HCT116 (cell line): ENCODE measurements around the gene TNFRSF19. TPM values are rescaled to one million over a fixed set of nuclear protein-coding genes. Genes with fewer than 3 reads are reported as not detected.

Experiments
- ATAC-seq: fragments of 200-7000 bp; cut with Tn5 transposase; 2 replicates; pipeline ENCODE4 v1.9.1; 2020; ENCODE audit warnings: mild to moderate bottlenecking, moderate library complexity
- BruUV-seq: library from RNA; stranded (reverse); fragments of 400-500 nt; replicated peaks from 2 replicates; lab custom pipeline; 2021; lab: Mats Ljungman, UMichigan
- CTCF ChIA-PET: fragments of 300-600 bp; sonication (Branson Sonifier 250); formaldehyde crosslinking; loops from one replicate; lab custom pipeline; 2021; ENCODE audit warnings: antibody characterized with exemption; lab: Charles Lee
- POLR2A ChIA-PET: fragments of 300-600, 350-600 bp; sonication (Branson Sonifier 250); formaldehyde crosslinking; loops from one replicate; lab custom pipeline; 2021; ENCODE audit warnings: antibody characterized with exemption; lab: Charles Lee
- RAD21 ChIA-PET, 2 experiments: fragments of 300-600 bp; sonication (Branson Sonifier 250); formaldehyde crosslinking; loops; one replicate each; lab custom pipeline; 2023; ENCODE audit warnings: low total read pairs in 2 of 2; ENCODE audit not compliant: uncharacterized antibody in 2 of 2, unreplicated experiment in 2 of 2, low non-redundant PET in 1 of 2; lab: Charles Lee
- DNase-seq: peaks from one replicate; pipeline ENCODE4 v3.0.0-alpha.2; 2010; ENCODE audit warnings: low read depth, low spot score
- H2AFZ ChIP-seq: fragments of 200-600 bp; shearing (Covaris generic), sonication (generic); 2 replicates; pipeline ENCODE4 v1.6.1; 2017; ENCODE audit warnings: low read depth, mixed run types, mixed read lengths, antibody characterized with exemption, low read length; ENCODE audit not compliant: poor library complexity, severe bottlenecking
- H3K27ac ChIP-seq: 2 replicates; pipeline ENCODE4 v1.5.1; 2012; ENCODE audit warnings: low read depth, low read length
- H3K27me3 ChIP-seq: fragments of 200-600 bp; sonication (generic); 2 replicates; pipeline ENCODE4 v1.6.1; 2016; ENCODE audit warnings: mixed run types, low read length, mixed read lengths; ENCODE audit not compliant: insufficient read depth
- H3K36me3 ChIP-seq, 2 experiments: fragments of 200-500 bp in 1 of 2; fragments of 200-600 bp in 1 of 2; sonication (Bioruptor generic) in 1 of 2; sonication (generic) in 1 of 2; 2 replicates each; pipeline versions ENCODE4 v1.5.1 to v1.6.1; 2014 to 2016; ENCODE audit warnings: low read length in 2 of 2, inconsistent platforms in 1 of 2, mixed read lengths in 1 of 2, mixed run types in 1 of 2; ENCODE audit not compliant: insufficient read depth in 2 of 2, control insufficient read depth in 1 of 2
- H3K4me1 ChIP-seq, 2 experiments: fragments of 200-600 bp in 1 of 2; sonication (generic) in 1 of 2; 2 replicates each; pipeline versions ENCODE4 v1.5.1 to v1.6.1; 2012 to 2017; ENCODE audit warnings: low read length in 2 of 2, inconsistent platforms in 1 of 2, mild to moderate bottlenecking in 1 of 2, mixed read lengths in 1 of 2, mixed run types in 1 of 2, moderate library complexity in 1 of 2; ENCODE audit not compliant: insufficient read depth in 2 of 2, control insufficient read depth in 1 of 2
- H3K4me2 ChIP-seq: fragments of 200-600 bp; sonication (generic); 2 replicates; pipeline ENCODE4 v1.6.1; 2017; ENCODE audit warnings: mixed run types, low read length, mixed read lengths
- H3K4me3 ChIP-seq, 2 experiments: fragments of 200-600 bp in 1 of 2; sonication (generic) in 1 of 2; replicated peaks in 1 of 2; 2 replicates each; pipeline ENCODE4 v1.5.1; 2011 to 2016; ENCODE audit warnings: low read length in 2 of 2, control low read depth in 1 of 2, low read depth in 1 of 2, mild to moderate bottlenecking in 1 of 2, mixed read lengths in 1 of 2, mixed run types in 1 of 2
- H3K79me2 ChIP-seq: fragments of 200-600 bp; sonication (generic); 2 replicates; pipeline ENCODE4 v1.6.1; 2017; ENCODE audit warnings: mild to moderate bottlenecking, mixed run types, low read length, moderate library complexity, mixed read lengths; ENCODE audit not compliant: insufficient read depth
- H3K9ac ChIP-seq: fragments of 200-600 bp; sonication (generic); 2 replicates; pipeline ENCODE4 v1.6.1; 2016; ENCODE audit warnings: low read length, mixed read lengths
- H3K9me2 ChIP-seq: fragments of 200-600 bp; sonication (generic), shearing (Covaris generic); 2 replicates; pipeline ENCODE4 v1.6.1; 2017; ENCODE audit warnings: mixed run types, mild to moderate bottlenecking, moderate library complexity; ENCODE audit not compliant: insufficient read depth
- H3K9me3 ChIP-seq, 2 experiments: fragments of 200-500 bp in 1 of 2; fragments of 200-600 bp in 1 of 2; sonication (Bioruptor generic) in 1 of 2; sonication (generic) in 1 of 2; 2 replicates each; pipeline ENCODE4 v1.6.1; 2014 to 2017; ENCODE audit warnings: low read length in 2 of 2, mixed read lengths in 2 of 2, inconsistent platforms in 1 of 2, low read depth in 1 of 2, mild to moderate bottlenecking in 1 of 2, mixed run types in 1 of 2, moderate library complexity in 1 of 2; ENCODE audit not compliant: control insufficient read depth in 1 of 2, insufficient read depth in 1 of 2
- H4K20me1 ChIP-seq: fragments of 200-600 bp; sonication (generic), shearing (Covaris generic); 2 replicates; pipeline ENCODE4 v1.6.1; 2017; ENCODE audit warnings: mixed run types, mild to moderate bottlenecking, moderate library complexity; ENCODE audit not compliant: insufficient read depth
- ATF3 ChIP-seq: IDR thresholded peaks from 2 replicates; pipeline ENCODE4 v1.6.1; 2012
- EGR1 ChIP-seq: IDR thresholded peaks from 2 replicates; pipeline ENCODE4 v1.6.1; 2012; ENCODE audit warnings: low read depth
- ELF1 ChIP-seq: IDR thresholded peaks from 2 replicates; pipeline ENCODE4 v1.6.1; 2012; ENCODE audit warnings: low read depth, borderline replicate concordance
- EZH2 ChIP-seq: fragments of 200-600 bp; sonication (generic); IDR thresholded peaks from 2 replicates; pipeline ENCODE4 v1.6.1; 2017; ENCODE audit warnings: antibody characterized with exemption, mixed run types
- EZH2phosphoT487 ChIP-seq: fragments of 200-600 bp; IDR thresholded peaks from 2 replicates; pipeline ENCODE4 v1.6.1; 2018; ENCODE audit warnings: antibody characterized with exemption, borderline replicate concordance
- JUND ChIP-seq: IDR thresholded peaks from 2 replicates; pipeline ENCODE4 v1.6.1; 2012
- POLR2A ChIP-seq: IDR thresholded peaks from 2 replicates; pipeline ENCODE4 v1.7.0; 2011; ENCODE audit warnings: borderline replicate concordance; ENCODE audit not compliant: insufficient read depth, insufficient read length; ENCODE audit errors: extremely low read depth
- POLR2AphosphoS5 ChIP-seq: IDR thresholded peaks from 2 replicates; pipeline ENCODE4 v1.6.1; 2011; ENCODE audit warnings: mild to moderate bottlenecking, low read depth, low read length, moderate library complexity
- SP1 ChIP-seq: IDR thresholded peaks from 2 replicates; pipeline ENCODE4 v1.6.1; 2012; ENCODE audit warnings: low read depth
- ZFX ChIP-seq: fragments of 450-650 bp; IDR thresholded peaks from 2 replicates; pipeline ENCODE4 v1.6.1; 2017
- ZNF274 ChIP-seq: fragments of 200-500 bp; sonication (Bioruptor generic); IDR thresholded peaks from 2 replicates; pipeline ENCODE4 v1.6.1; 2014; ENCODE audit warnings: mild to moderate bottlenecking, low read depth, low read length, inconsistent platforms
- intact Hi-C: fragments of 100-400 bp; cut with micrococcal nuclease; formaldehyde crosslinking; loops from 2 replicates; pipeline ENCODE4 v1.10.0; 2022
- total RNA-seq: library from RNA; stranded (reverse); gene quantifications from one replicate; pipeline ENCODE4 v1.2.1, GENCODE V29; 2021; ENCODE audit not compliant: unreplicated experiment
- TF ChIP-seq, protein P1 (sequence below), 3 experiments: fragments of 200-600 bp in 1 of 3; sonication (generic) in 1 of 3; IDR thresholded peaks in 2 of 3; conservative IDR thresholded peaks in 1 of 3; 2 replicates each; pipeline ENCODE4 v1.5.1; 2012 to 2017; ENCODE audit warnings: low read depth in 2 of 3, low read length in 2 of 3, antibody characterized with exemption in 1 of 3, borderline replicate concordance in 1 of 3, control low read depth in 1 of 3, mild to moderate bottlenecking in 1 of 3, mixed read lengths in 1 of 3, mixed run types in 1 of 3, moderate library complexity in 1 of 3; ENCODE audit not compliant: insufficient read depth in 1 of 3
- TF ChIP-seq, protein P2 (sequence below): IDR thresholded peaks from 2 replicates; pipeline ENCODE4 v1.6.1; 2012; ENCODE audit warnings: low read depth
- TF ChIP-seq, protein P3 (sequence below): IDR thresholded peaks from 2 replicates; pipeline ENCODE4 v1.6.1; 2011; ENCODE audit warnings: mild to moderate bottlenecking, low read length, moderate library complexity; ENCODE audit not compliant: insufficient replicate concordance; ENCODE audit errors: extremely low read depth

The TNFRSF19 gene
- total RNA-seq, 1 experiment from 2014 or later, result 1.1 TPM

GRCh38 chr13:23563085-23563845 lies 6.9 kb upstream of the TNFRSF19 start:
- CTCF ChIA-PET, result interaction anchor here (1.7 kb wide), 1 partner anchor 15 kb away, joined by 3 read pairs; no protein-coding TSS in a partner anchor
- H4K20me1 ChIP-seq, result no peaks in the 10 kb centered on the region
- no peak overlapping the region for H3K27ac ChIP-seq
- no peaks in the 10 kb centered on the region for H3K9me2 ChIP-seq
- H3K9me3 ChIP-seq, result no peaks in the 10 kb centered on the region
- no peaks in the 10 kb centered on the region for H3K36me3 ChIP-seq
- POLR2A ChIA-PET, result no interaction called here
- H3K4me1 ChIP-seq, result peaks cover 0 to 11% of the 10 kb centered on the region in 2 experiments; a peak in 3 of 4 replicates
- BruUV-seq, result no TSS peak
- H2AFZ ChIP-seq, result no peak overlapping the region
- H3K4me3 ChIP-seq, result no peak overlapping the region
- DNase-seq, result no peak
- no peak for TF ChIP-seq JUND
- TF ChIP-seq EZH2phosphoT487, result no peak
- TF ChIP-seq POLR2AphosphoS5, result no peak
- no peak for TF ChIP-seq ZFX
- TF ChIP-seq, protein P1, sequence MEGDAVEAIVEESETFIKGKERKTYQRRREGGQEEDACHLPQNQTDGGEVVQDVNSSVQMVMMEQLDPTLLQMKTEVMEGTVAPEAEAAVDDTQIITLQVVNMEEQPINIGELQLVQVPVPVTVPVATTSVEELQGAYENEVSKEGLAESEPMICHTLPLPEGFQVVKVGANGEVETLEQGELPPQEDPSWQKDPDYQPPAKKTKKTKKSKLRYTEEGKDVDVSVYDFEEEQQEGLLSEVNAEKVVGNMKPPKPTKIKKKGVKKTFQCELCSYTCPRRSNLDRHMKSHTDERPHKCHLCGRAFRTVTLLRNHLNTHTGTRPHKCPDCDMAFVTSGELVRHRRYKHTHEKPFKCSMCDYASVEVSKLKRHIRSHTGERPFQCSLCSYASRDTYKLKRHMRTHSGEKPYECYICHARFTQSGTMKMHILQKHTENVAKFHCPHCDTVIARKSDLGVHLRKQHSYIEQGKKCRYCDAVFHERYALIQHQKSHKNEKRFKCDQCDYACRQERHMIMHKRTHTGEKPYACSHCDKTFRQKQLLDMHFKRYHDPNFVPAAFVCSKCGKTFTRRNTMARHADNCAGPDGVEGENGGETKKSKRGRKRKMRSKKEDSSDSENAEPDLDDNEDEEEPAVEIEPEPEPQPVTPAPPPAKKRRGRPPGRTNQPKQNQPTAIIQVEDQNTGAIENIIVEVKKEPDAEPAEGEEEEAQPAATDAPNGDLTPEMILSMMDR (IDR thresholded peaks at IDR 0.05 in 2 of 3, conservative IDR thresholded peaks at IDR 0.05 in 1 of 3; ENCODE audit: borderline replicate concordance in 1 of 3, insufficient read depth in 1 of 3, low read depth in 2 of 3, low read length in 2 of 3), result no peak
- TF ChIP-seq SP1, result no peak
- TF ChIP-seq EGR1, result no peak
- TF ChIP-seq POLR2A, result no peak
- TF ChIP-seq, protein P2, sequence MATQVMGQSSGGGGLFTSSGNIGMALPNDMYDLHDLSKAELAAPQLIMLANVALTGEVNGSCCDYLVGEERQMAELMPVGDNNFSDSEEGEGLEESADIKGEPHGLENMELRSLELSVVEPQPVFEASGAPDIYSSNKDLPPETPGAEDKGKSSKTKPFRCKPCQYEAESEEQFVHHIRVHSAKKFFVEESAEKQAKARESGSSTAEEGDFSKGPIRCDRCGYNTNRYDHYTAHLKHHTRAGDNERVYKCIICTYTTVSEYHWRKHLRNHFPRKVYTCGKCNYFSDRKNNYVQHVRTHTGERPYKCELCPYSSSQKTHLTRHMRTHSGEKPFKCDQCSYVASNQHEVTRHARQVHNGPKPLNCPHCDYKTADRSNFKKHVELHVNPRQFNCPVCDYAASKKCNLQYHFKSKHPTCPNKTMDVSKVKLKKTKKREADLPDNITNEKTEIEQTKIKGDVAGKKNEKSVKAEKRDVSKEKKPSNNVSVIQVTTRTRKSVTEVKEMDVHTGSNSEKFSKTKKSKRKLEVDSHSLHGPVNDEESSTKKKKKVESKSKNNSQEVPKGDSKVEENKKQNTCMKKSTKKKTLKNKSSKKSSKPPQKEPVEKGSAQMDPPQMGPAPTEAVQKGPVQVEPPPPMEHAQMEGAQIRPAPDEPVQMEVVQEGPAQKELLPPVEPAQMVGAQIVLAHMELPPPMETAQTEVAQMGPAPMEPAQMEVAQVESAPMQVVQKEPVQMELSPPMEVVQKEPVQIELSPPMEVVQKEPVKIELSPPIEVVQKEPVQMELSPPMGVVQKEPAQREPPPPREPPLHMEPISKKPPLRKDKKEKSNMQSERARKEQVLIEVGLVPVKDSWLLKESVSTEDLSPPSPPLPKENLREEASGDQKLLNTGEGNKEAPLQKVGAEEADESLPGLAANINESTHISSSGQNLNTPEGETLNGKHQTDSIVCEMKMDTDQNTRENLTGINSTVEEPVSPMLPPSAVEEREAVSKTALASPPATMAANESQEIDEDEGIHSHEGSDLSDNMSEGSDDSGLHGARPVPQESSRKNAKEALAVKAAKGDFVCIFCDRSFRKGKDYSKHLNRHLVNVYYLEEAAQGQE, result no peak
- TF ChIP-seq ATF3, result no peak
- no peak for TF ChIP-seq ELF1
- TF ChIP-seq ZNF274, result no peak
- TF ChIP-seq EZH2, result no peak
- TF ChIP-seq, protein P3, sequence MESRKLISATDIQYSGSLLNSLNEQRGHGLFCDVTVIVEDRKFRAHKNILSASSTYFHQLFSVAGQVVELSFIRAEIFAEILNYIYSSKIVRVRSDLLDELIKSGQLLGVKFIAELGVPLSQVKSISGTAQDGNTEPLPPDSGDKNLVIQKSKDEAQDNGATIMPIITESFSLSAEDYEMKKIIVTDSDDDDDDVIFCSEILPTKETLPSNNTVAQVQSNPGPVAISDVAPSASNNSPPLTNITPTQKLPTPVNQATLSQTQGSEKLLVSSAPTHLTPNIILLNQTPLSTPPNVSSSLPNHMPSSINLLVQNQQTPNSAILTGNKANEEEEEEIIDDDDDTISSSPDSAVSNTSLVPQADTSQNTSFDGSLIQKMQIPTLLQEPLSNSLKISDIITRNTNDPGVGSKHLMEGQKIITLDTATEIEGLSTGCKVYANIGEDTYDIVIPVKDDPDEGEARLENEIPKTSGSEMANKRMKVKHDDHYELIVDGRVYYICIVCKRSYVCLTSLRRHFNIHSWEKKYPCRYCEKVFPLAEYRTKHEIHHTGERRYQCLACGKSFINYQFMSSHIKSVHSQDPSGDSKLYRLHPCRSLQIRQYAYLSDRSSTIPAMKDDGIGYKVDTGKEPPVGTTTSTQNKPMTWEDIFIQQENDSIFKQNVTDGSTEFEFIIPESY, result no peak
- intact Hi-C loops, result no loop called here
- no peaks in the 10 kb centered on the region for H3K79me2 ChIP-seq
- RAD21 ChIA-PET, result no interaction called here
- ATAC-seq, result no peak
- no peak overlapping the region for H3K9ac ChIP-seq
- H3K4me2 ChIP-seq, result no peak overlapping the region
- H3K27me3 ChIP-seq, result no peaks in the 10 kb centered on the region
